ENCODE results near the gene SYK.

DNA sequence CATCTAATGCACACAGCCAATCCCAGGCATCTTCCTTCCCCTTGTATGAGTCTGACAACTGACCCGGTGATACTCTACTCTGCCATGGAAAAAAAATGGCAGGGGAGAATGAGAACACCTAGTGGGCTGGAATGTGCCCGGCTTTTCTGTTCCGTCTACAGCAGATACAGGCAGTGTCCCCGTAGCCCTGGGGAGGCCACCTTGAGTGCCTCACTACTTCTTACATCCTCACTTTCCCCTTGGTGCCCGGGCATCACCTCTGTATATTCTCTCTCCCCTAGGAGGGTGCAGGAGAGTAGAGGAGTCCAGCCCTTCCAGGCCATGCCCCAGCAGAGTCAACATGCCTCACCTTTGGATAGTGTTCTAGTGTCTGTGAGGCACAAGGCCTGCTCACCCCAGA, 56.2 kb downstream of the SYK start:
- TF ChIP-seq POLR2AphosphoS5 (IDR thresholded peaks at IDR 0.05; ENCODE audit: low read depth, low read length) (no peak), POLR2A (IDR thresholded peaks at IDR 0.05; ENCODE audit: low read depth, low read length) (no peak), TAF1 (IDR thresholded peaks at IDR 0.05; ENCODE audit: low read depth, low read length) (no peak), SPI1 (IDR thresholded peaks at IDR 0.05; ENCODE audit: low read depth, low read length) (no peak)

Data from GM12891 (cell line).